ENCODE measurements around the gene MCC. TPM values are rescaled to one million over a fixed set of nuclear protein-coding genes. Genes with fewer than 3 reads are reported as not detected.

MCC gene
- total RNA-seq, 1 experiment from 2014 or later, result 7.6 TPM

GRCh38 chr5:113526421-113526820, 38.2 kb upstream of the MCC start:
- Histone ChIP-seq H3K79me1 (ENCODE audit: insufficient read depth, low read depth, low read length, poor library complexity, severe bottlenecking) (no peaks in the 10 kb centered on the region), H2AK5ac (ENCODE audit: insufficient read length, low read length) (no peak overlapping the region), H3K27me3 (ENCODE audit: insufficient read depth, low read length) (no peaks in the 10 kb centered on the region), H2BK5ac (ENCODE audit: insufficient read length, low read length) (no peak overlapping the region), H2BK12ac (ENCODE audit: insufficient read length, low read depth, low read length) (no peak overlapping the region), H3K4me1 (ENCODE audit: insufficient read depth, low read length) (no peaks in the 10 kb centered on the region), H3K79me2 (ENCODE audit: insufficient read depth, low read length) (no peaks in the 10 kb centered on the region), H3K23ac (ENCODE audit: insufficient read length, low read depth, low read length) (no peak overlapping the region), H2BK120ac (ENCODE audit: low read depth, low read length, poor library complexity, severe bottlenecking) (no peak overlapping the region), H3K4ac (ENCODE audit: low read depth, low read length) (no peak overlapping the region), H4K5ac (ENCODE audit: insufficient read length, low read depth, low read length) (no peak overlapping the region), H4K91ac (ENCODE audit: insufficient read length, low read depth, low read length) (no peak overlapping the region), H2AFZ (ENCODE audit: low read length) (no peak overlapping the region), H3K23me2 (ENCODE audit: insufficient read length, low read depth, low read length, poor library complexity, severe bottlenecking) (no peaks in the 10 kb centered on the region), H3K4me2 (ENCODE audit: insufficient read depth, insufficient read length, low read length) (no peak overlapping the region), H3K9ac (ENCODE audit: extremely low read depth, insufficient read length, low read length) (no peak overlapping the region), H3K27ac (ENCODE audit: insufficient read length, low read depth, low read length) (no peak overlapping the region), H3T11ph (ENCODE audit: low read length) (no peak overlapping the region), H4K8ac (replicated peaks; ENCODE audit: insufficient read length, low read depth, low read length) (no peak overlapping the region), H3K18ac (ENCODE audit: insufficient read length, low read depth, low read length) (no peak overlapping the region), H3K9me3 (ENCODE audit: control insufficient read depth, low read depth, low read length) (peaks cover 6% of the 10 kb centered on the region), H4K20me1 (ENCODE audit: control insufficient read depth, insufficient read depth, insufficient read length) (no peaks in the 10 kb centered on the region), H2BK20ac (ENCODE audit: low read depth, low read length, poor library complexity, severe bottlenecking) (no peak overlapping the region), H3K56ac (ENCODE audit: insufficient read length, low read depth, low read length) (no peak overlapping the region), H2BK15ac (ENCODE audit: low read depth, low read length) (no peak overlapping the region), H3K14ac (ENCODE audit: insufficient read depth, low read length) (no peak overlapping the region)
- DNase-seq, result no peak
- peaks cover 10 to 27% of the 10 kb centered on the region in 2 experiments for H3K4me1 Mint-ChIP-seq
- H3K27ac Mint-ChIP-seq, result peak overlapping the region in 2 of 3 experiments; percentile 66 to 87; a peak in 3 of 7 replicates
- H3K9me3 Mint-ChIP-seq, result peaks cover 8 to 14% of the 10 kb centered on the region in 2 experiments
- no peak overlapping the region for H3K4me3 Mint-ChIP-seq
- WGBS (ENCODE audit: extremely low coverage, insufficient read length, low lambda C conversion rate), result no CpG with 5 or more reads among the region's 4 CpGs
- TF ChIP-seq, protein P1, sequence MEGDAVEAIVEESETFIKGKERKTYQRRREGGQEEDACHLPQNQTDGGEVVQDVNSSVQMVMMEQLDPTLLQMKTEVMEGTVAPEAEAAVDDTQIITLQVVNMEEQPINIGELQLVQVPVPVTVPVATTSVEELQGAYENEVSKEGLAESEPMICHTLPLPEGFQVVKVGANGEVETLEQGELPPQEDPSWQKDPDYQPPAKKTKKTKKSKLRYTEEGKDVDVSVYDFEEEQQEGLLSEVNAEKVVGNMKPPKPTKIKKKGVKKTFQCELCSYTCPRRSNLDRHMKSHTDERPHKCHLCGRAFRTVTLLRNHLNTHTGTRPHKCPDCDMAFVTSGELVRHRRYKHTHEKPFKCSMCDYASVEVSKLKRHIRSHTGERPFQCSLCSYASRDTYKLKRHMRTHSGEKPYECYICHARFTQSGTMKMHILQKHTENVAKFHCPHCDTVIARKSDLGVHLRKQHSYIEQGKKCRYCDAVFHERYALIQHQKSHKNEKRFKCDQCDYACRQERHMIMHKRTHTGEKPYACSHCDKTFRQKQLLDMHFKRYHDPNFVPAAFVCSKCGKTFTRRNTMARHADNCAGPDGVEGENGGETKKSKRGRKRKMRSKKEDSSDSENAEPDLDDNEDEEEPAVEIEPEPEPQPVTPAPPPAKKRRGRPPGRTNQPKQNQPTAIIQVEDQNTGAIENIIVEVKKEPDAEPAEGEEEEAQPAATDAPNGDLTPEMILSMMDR (conservative IDR thresholded peaks at IDR 0.05), result no peak
- H3K36me3 Mint-ChIP-seq (ENCODE audit: insufficient read depth in 1 of 3, low read depth in 3 of 3), result peaks cover 16 to 33% (median 25%) of the 10 kb centered on the region in 3 experiments
- no peaks in the 10 kb centered on the region; the same call in 1 of the 2 replicates for H3K27me3 Mint-ChIP-seq (ENCODE audit: low read depth)

Data from H9 (cell line).